HUES48 (cell line): ENCODE results near the gene ZNF136.

ENCODE experiments used
- H3K27ac ChIP-seq: one replicate; pipeline ENCODE4 v1.7.0; 2013; ENCODE audit warnings: low read depth, low read length, inconsistent platforms
- H3K27me3 ChIP-seq: 2 replicates; pipeline ENCODE4 v1.6.1; 2013; ENCODE audit warnings: mild to moderate bottlenecking, low read length; ENCODE audit not compliant: control insufficient read depth, insufficient read depth
- H3K36me3 ChIP-seq: 2 replicates; pipeline ENCODE4 v1.6.1; 2013; ENCODE audit warnings: low read length; ENCODE audit not compliant: control insufficient read depth, insufficient read depth
- H3K4me1 ChIP-seq: 2 replicates; pipeline ENCODE4 v1.6.1; 2013; ENCODE audit warnings: mild to moderate bottlenecking, low read length; ENCODE audit not compliant: control insufficient read depth, insufficient read depth
- H3K4me3 ChIP-seq: 2 replicates; pipeline ENCODE4 v1.5.1; 2013; ENCODE audit warnings: mild to moderate bottlenecking, low read depth, low read length
- H3K9ac ChIP-seq: 2 replicates; pipeline ENCODE4 v1.6.1; 2013; ENCODE audit warnings: mild to moderate bottlenecking, low read depth, low read length, moderate library complexity
- H3K9me3 ChIP-seq: 2 replicates; pipeline ENCODE4 v1.6.1; 2013; ENCODE audit warnings: low read length; ENCODE audit not compliant: control insufficient read depth, insufficient read depth

ZNF136 gene

GRCh38 chr19:12162882-12163806, at the start of gene ZNF136:
ZNF136 (plus strand) TSS chr19:12163096; CDS start chr19:12163204, 108 bp downstream.
- Histone ChIP-seq H3K9ac (peak within 1 kb of the TSS; percentile 64), H3K4me3 (peak within 1 kb of the TSS; percentile 85), H3K9me3 (no peaks in the 10 kb centered on the region), H3K27me3 (no peaks in the 10 kb centered on the region), H3K4me1 (no peaks in the 10 kb centered on the region), H3K27ac (peak within 1 kb of the TSS; percentile 91), H3K36me3 (no peaks in the 10 kb centered on the region)

GRCh38 chr19:12113121-12113520, 49.8 kb upstream of the ZNF136 start:
- Histone ChIP-seq H3K36me3 (peaks cover 69% of the 10 kb centered on the region), H3K9ac (no peak overlapping the region), H3K27ac (no peak overlapping the region), H3K4me3 (peak overlapping the region; percentile 12; the same call in 1 of the 2 replicates), H3K9me3 (peaks cover 55% of the 10 kb centered on the region), H3K27me3 (no peaks in the 10 kb centered on the region), H3K4me1 (no peaks in the 10 kb centered on the region)

GRCh38 chr19:12117201-12117970, 45.5 kb upstream of the ZNF136 start:
- Histone ChIP-seq H3K9ac (no peak overlapping the region), H3K4me3 (no peak overlapping the region), H3K9me3 (peaks cover 18% of the 10 kb centered on the region), H3K27me3 (no peaks in the 10 kb centered on the region), H3K4me1 (no peaks in the 10 kb centered on the region), H3K36me3 (peaks cover 36% of the 10 kb centered on the region), H3K27ac (no peak overlapping the region)

- Histone ChIP-seq H3K4me3 (no peak overlapping the region), H3K27me3 (no peaks in the 10 kb centered on the region), H3K4me1 (no peaks in the 10 kb centered on the region), H3K9me3 (peaks cover 14% of the 10 kb centered on the region), H3K36me3 (peaks cover 13% of the 10 kb centered on the region), H3K27ac (no peak overlapping the region), H3K9ac (no peak overlapping the region)
These were observed 36.2 kb upstream of the ZNF136 start for GRCh38 chr19:12126707-12127106.

GRCh38 chr19:12133069-12133468, 29.8 kb upstream of the ZNF136 start:
- no peak overlapping the region for H3K4me3 ChIP-seq
- H3K36me3 ChIP-seq, result peaks cover 62% of the 10 kb centered on the region
- no peak overlapping the region for H3K27ac ChIP-seq
- H3K9ac ChIP-seq, result no peak overlapping the region
- no peaks in the 10 kb centered on the region for H3K4me1 ChIP-seq
- peaks cover 54% of the 10 kb centered on the region for H3K9me3 ChIP-seq
- H3K27me3 ChIP-seq, result no peaks in the 10 kb centered on the region

GRCh38 chr19:12137221-12137940, 25.5 kb upstream of the ZNF136 start:
- Histone ChIP-seq H3K9me3 (peaks cover 34% of the 10 kb centered on the region), H3K4me3 (no peak overlapping the region), H3K36me3 (peaks cover 46% of the 10 kb centered on the region), H3K4me1 (peaks cover 8% of the 10 kb centered on the region), H3K9ac (no peak overlapping the region), H3K27ac (no peak overlapping the region), H3K27me3 (no peaks in the 10 kb centered on the region)

GRCh38 chr19:12139269-12139668, 23.6 kb upstream of the ZNF136 start:
- Histone ChIP-seq H3K4me1 (peaks cover 8% of the 10 kb centered on the region), H3K4me3 (peak overlapping the region; percentile 92), H3K9ac (peak overlapping the region; percentile 79), H3K9me3 (peaks cover 15% of the 10 kb centered on the region), H3K36me3 (peaks cover 36% of the 10 kb centered on the region), H3K27me3 (no peaks in the 10 kb centered on the region), H3K27ac (peak overlapping the region; percentile 97)

GRCh38 chr19:12139885-12140544, 22.9 kb upstream of the ZNF136 start, which contains the start of gene ZNF20:
ZNF20 (minus strand) TSS chr19:12140350; CDS start chr19:12140182, 168 bp downstream.
- H3K9ac ChIP-seq, result peak within 1 kb of the TSS; percentile 79
- peaks cover 10% of the 10 kb centered on the region for H3K9me3 ChIP-seq
- peaks cover 36% of the 10 kb centered on the region for H3K36me3 ChIP-seq
- no peaks in the 10 kb centered on the region for H3K27me3 ChIP-seq
- H3K27ac ChIP-seq, result peak within 1 kb of the TSS; percentile 97
- peak within 1 kb of the TSS; percentile 92 for H3K4me3 ChIP-seq
- H3K4me1 ChIP-seq, result peaks cover 8% of the 10 kb centered on the region

GRCh38 chr19:12140545-12141404, 22.1 kb upstream of the ZNF136 start:
- H3K9ac ChIP-seq, result no peak overlapping the region

More at GRCh38 chr19:12140545-12141404, 22.1 kb upstream of the ZNF136 start:
- H3K27me3 ChIP-seq, result no peaks in the 10 kb centered on the region
- peaks cover 13% of the 10 kb centered on the region for H3K9me3 ChIP-seq
- H3K4me1 ChIP-seq, result peaks cover 8% of the 10 kb centered on the region
- peak overlapping the region; percentile 97 for H3K27ac ChIP-seq
- H3K36me3 ChIP-seq, result peaks cover 37% of the 10 kb centered on the region
- peak overlapping the region; percentile 92 for H3K4me3 ChIP-seq
